Frontal cortex (tissue), 4 donors: ENCODE results near the gene PRPSAP1. TPM values are rescaled to one million over a fixed set of nuclear protein-coding genes. Genes with fewer than 3 reads are reported as not detected.
"Not testable (repeated sequence)": the region's sequence is repeated elsewhere in the genome, so short reads cannot be mapped to it uniquely, and the experiment has no call there.

Experiments
- DNase-seq, 2 donors: peaks; one replicate each; pipeline ENCODE4 v3.0.0; 2012; ENCODE audit warnings: low spot score in 2 of 2
- FAIRE-seq: peaks from 2 replicates; lab custom pipeline; 2012; peaks lifted over from hg19 to GRCh38; lab: Jason Lieb, UNC
- total RNA-seq: library from RNA; depleted of rRNA; stranded (reverse); fragments of >200 nt; gene quantifications from one replicate; pipeline ENCODE4 v1.2.3, GENCODE V29; 2014
- donor health status: control.
- donor health status: control.
- donor health status: control.

Gene PRPSAP1
- total RNA-seq, 1 donor from 2014 or later, result 52.2 TPM

DNA sequence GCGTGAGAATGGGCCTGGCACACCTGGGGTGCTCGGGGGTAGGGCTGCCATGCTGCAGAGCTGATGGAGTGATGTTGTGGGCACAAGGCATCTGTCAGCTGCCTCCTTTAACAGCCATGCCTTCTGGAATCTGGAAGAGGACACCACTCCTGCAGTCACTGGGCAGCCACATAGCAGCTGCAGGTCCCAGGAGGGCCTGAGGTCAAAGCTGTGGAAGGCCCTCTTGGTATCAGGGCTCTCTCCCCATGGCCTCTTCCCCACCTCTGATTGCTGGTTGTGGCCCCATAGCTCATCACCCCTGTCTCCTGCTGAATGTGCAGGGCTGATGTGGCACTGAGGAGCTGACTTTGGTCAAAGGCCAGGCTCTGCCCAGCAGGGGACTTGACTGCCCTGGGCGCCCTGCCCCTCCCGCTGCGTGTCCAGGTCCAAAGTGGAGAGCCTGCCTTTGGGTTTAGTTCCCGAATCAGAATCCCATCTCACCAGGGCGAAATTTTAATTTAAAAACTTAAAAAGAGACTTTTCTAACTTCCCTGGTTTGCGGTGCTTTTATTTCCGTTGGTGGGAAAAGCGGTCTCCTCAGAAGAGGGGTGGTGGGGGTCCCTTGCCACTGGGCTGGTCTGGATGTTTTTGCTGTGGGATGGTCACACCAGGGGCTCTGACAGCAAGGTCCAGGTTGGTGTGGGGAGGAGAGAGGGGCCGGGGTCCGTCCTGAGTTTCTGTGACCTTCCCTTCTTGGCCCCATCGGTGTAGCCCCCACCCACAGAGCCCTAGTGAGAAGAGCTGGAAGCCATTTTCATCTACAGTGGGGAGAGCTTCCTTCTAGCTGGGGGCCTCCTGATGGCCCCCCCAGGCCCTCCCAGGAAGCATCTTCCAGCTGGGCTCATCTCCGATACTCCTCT lies 82.7 kb downstream of the PRPSAP1 start:
- FAIRE-seq, result no peak
- no peak for DNase-seq

- DNase-seq, result no peak
- FAIRE-seq, result no peak
These were observed 83.6 kb downstream of the PRPSAP1 start for GRCh38 chr17:76270127-76270592.

DNA sequence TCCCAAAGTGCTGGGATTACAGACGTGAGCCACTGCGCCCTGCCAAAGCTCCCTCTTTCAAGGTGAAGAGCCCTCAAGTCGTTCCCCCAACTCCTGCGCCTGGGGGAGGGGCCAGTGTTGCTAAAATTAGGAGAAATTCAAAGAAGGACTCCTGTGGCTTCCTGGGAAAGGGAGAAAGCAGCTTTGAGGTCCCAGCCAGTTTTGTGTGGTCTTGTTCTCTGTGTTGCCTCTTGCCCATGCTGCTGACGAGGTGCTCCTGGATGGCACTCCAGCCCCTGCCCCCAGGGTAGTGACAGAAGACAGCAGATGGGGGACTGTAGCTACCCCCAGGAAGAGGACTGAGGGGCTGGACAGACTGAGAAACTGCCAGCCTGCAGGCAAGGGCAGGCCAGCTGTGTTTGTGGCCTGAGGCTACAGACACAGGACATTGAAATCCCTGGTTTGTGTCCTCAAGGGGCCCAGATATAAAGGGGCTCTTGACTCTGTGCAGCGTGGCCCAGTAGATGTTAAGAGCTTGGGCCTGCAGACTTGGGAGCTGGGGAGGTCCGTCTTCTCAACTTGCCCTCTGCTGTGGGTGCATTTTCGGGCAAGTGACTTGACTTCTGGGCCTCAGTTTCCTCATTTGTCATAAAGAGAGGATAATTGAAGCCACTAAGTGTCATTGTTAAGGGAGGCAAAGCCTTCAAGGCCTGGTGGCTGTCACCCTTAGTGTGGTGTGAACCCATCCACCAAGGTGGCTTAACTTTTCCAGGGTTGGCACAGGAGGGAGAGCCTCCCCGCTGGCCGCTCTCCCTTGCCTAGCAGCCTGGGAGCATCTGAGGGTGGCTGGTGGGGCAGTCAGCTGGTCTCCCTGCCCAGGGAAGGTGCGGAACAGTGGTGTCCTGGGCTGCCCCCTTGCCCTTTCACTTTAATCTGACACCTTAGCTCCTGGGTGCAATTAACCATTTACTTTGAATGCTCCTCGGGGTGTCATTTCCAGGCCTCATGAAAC lies 84.4 kb downstream of the PRPSAP1 start:
- FAIRE-seq (no peak), DNase-seq (no peak)

- peak; percentile 74 for DNase-seq
- FAIRE-seq, result no peak
These were observed 85.5 kb downstream of the PRPSAP1 start for GRCh38 chr17:76268015-76268749.

- not testable (repeated sequence) for FAIRE-seq, DNase-seq
These were observed 86.1 kb downstream of the PRPSAP1 start for GRCh38 chr17:76267581-76268001.

DNA sequence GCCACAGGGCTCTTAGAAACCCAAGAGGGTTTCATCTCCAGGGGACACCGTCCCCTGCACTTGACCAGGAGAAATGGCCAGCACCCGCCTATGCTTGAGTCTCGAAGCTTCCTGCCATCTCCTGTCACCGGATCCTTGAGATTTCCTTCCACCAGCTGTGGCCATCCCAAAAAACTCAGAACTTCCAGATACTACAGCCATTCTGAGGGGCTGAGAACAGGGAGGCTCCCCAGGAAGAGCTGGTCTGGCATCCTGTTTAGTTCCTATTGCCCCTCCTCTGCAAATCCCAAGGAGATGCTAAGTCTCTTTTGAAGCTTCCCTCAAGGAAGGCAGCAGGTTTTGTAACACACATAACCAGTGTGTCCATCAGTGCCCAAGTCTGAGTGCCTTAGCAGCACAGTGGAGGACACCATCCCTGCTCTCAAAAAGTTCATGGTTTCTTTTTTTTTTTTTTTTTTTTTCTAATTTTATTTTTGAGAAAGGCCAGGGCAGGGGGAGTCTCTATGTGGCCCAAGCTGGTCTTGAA lies 86.6 kb downstream of the PRPSAP1 start:
- no peak for FAIRE-seq
- no peak for DNase-seq

- no peak for FAIRE-seq
- no peak for DNase-seq
These were observed 87.3 kb downstream of the PRPSAP1 start for GRCh38 chr17:76266244-76266938.

DNA sequence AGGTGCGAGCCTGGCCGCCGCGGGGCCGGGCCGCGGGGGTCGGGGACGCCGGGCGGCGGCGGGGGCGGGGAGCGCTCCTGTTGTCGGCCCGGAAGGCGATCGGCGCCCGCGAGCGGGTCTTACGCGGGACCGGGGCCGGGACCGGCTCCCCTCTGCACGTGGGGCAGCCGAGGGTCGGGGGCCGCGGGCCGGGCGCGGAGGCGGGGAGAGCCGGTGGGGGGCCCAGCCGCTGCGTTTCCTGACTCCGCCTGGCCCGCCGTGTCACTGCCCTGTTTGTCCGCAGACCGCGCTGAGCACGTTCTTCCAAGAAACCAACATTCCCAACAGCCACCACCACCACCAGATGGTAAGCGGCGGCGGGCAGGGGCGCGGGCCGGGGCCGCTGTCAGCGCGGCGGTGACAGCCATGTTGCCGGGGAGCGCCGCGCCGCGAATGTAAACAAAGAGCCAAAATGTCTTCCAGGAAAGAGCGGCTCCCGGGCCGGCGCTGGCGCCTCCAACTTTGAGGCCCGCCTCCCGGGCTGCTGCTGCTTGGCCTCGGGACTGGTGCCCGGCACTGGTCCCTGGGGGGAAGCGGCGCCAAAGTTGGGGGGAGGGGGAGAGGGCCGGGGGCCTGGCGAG lies 88.0 kb downstream of the PRPSAP1 start:
- no peak for DNase-seq
- FAIRE-seq, result no peak

GRCh38 chr17:76264755-76265623 lies 88.7 kb downstream of the PRPSAP1 start, which contains the start of gene UBALD2:
Gene UBALD2 (plus strand): TSS chr17:76265348. CDS start chr17:76265506, 158 bp downstream.
- peak; percentile 61 for FAIRE-seq

DNA sequence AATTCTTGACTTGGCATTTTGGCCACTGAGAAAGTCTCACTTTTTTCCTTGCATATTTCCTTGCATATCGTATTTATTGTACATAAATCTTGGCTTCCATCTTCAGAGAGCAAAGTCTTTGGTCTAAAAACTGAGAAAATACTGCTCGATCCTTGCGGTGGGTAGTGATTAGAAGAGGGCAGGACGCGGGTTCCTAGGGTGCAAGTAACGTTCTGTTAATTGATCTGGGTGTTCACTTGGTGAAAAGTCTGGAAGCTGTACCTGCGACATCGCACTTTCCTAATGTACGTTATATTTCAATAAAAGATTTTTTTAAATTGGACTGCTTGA lies 89.3 kb downstream of the PRPSAP1 start:
- no peak for FAIRE-seq
- no peak for DNase-seq

More at GRCh38 chr17:76264755-76265623, 88.7 kb downstream of the PRPSAP1 start, which contains the start of gene UBALD2:
- peak; percentile 97 to 98 for DNase-seq

DNA sequence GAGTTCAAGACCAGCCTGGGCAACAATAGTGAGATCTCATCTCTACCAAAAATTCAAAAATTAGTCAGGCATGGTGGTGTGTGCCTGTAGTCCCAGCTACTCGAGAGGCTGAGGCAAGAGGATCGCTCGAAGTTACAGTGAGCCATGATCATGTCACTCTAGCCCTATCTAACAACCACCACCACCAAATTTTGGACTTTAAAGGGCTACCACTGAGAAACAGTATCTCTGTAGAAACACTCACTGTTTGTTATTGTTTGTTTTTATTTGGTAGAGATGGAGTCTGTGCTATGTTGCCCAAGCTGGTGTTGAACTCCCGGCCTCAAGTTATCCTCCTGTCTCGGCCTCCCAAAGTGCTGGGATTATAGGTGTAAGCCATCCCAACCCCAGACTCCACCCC lies 89.8 kb downstream of the PRPSAP1 start:
- no peak for FAIRE-seq
- no peak for DNase-seq

DNA sequence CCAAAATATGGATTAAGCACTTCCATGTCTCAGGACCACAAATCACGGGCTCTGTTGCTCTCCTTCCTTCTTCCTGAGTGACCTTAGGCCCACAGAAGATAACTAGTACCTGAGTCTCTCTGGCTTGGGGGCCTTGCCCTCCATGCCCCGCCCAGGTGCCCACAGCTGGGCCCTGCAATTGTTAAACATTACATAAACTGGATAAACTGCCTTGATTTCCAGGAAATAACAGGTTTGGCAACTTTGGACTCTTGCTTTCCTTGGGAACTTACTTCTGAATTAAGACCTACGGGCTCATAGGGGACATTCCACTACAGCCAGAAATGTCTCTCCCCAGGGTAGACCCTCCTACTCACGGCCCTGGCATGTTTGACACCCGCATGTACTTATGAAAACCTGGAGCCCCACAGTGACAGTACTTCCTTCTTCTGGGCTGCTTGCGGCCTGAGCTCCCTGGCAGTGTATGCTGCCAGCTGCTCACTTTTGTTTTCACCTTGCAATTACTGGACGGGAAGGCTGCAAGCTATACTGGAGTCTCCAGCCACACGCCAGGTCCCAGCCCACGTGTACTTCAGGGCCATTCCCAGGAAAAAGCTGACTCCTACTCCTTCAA lies 90.9 kb downstream of the PRPSAP1 start:
- no peak for DNase-seq
- no peak for FAIRE-seq

- DNase-seq, result no peak
- FAIRE-seq, result no peak
These were observed 92.1 kb downstream of the PRPSAP1 start for GRCh38 chr17:76261421-76262215.

DNA sequence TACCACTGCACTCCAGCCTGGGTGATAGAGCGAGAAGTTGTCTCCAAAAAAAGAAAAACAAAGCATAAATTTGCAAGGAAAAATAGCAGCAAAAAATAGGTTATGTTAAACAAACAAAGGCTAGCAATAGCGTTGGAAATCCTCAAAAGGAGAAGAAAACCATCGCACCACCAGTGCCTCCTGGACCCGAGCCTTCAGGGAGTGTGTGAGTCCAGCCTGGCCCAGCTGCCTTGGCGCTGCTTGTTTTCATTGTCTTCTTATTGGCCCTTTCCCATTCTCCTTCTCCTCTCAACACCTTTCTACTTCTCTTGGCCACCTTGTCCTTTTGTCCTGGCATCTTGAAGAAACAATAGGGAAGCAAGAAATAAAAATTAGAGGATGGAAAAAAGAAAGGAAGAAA lies 93.0 kb downstream of the PRPSAP1 start:
- FAIRE-seq (no peak), DNase-seq (no peak)

DNA sequence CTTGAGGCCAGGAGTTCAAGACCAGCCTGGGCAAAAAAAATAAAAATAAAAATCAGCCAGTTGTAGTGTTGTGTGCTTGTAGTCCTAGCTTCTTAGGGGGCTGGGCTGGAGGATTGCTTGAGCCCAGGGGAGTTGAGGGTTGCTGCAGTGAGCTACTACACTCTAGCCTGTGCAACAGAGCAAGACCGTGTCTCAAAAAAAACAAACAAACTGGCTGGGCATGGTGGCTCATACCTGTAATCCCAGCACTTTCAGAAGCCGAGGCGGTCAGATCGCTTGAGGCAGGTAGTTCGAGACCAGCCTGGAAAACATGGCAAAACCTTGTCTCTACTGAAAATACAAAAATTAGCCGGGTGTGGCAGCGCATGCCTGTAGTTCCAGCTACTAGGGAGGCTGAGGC lies 93.5 kb downstream of the PRPSAP1 start:
- no peak for FAIRE-seq
- no peak for DNase-seq
